GM12878 (cell line): ENCODE measurements around the gene RAD51B. TPM values are rescaled to one million over a fixed set of nuclear protein-coding genes. Genes with fewer than 3 reads are reported as not detected.

Experiments
- ATAC-seq: fragments of 200-7000 bp; cut with Tn5 transposase; 3 replicates; pipeline ENCODE4 v1.9.1; 2020; ENCODE audit warnings: mild to moderate bottlenecking, moderate library complexity
- BruUV-seq: library from RNA; stranded (reverse); fragments of 400-500 nt; replicated peaks from 2 replicates; lab custom pipeline; 2021; lab: Mats Ljungman, UMichigan
- CTCF ChIA-PET: fragments of 300-600 bp; sonication (Branson Sonifier 250); formaldehyde crosslinking; extraction: SDS; loops from one replicate; lab custom pipeline; 2021; ENCODE audit warnings: inconsistent platforms; lab: Yijun Ruan, JAX
- POLR2A ChIA-PET: fragments of 350-600 bp; formaldehyde crosslinking; extraction: SDS; loops from one replicate; lab custom pipeline; 2021; ENCODE audit warnings: inconsistent platforms; lab: Charles Lee
- RAD21 ChIA-PET: fragments of 300-600 bp; sonication (Branson Sonifier 250); formaldehyde crosslinking; loops from one replicate; lab custom pipeline; 2023; ENCODE audit warnings: antibody characterized with exemption; ENCODE audit not compliant: unreplicated experiment; lab: Charles Lee
- SMC1A ChIA-PET: fragments of 300-600 bp; sonication (Branson Sonifier 250); formaldehyde crosslinking; loops from one replicate; lab custom pipeline; 2023; ENCODE audit not compliant: unreplicated experiment, uncharacterized antibody; lab: Charles Lee
- DNase-seq: peaks from one replicate; pipeline ENCODE4 v3.0.0-alpha.2; 2011; ENCODE audit warnings: low read depth, low spot score
- FAIRE-seq: peaks from 3 replicates; lab custom pipeline; 2011; peaks lifted over from hg19 to GRCh38; lab: Jason Lieb, UNC
- H2AFZ ChIP-seq: 2 replicates; pipeline ENCODE4 v1.6.0; 2011; ENCODE audit warnings: low read depth, low read length, control low read depth; ENCODE audit not compliant: control insufficient read depth
- H3K27ac ChIP-seq: 2 replicates; pipeline ENCODE4 v1.5.1; 2011; ENCODE audit warnings: control low read depth; ENCODE audit not compliant: control insufficient read depth, insufficient read depth
- H3K27me3 ChIP-seq, 2 experiments: replicated peaks in 1 of 2; 2 replicates each; pipeline versions ENCODE4 v1.6.0 to v1.6.1; 2011; ENCODE audit warnings: low read length in 1 of 2; ENCODE audit not compliant: control insufficient read depth in 2 of 2, insufficient read depth in 2 of 2
- H3K36me3 ChIP-seq, 2 experiments: 2 replicates each; pipeline ENCODE4 v1.5.1; 2011; ENCODE audit warnings: low read length in 1 of 2; ENCODE audit not compliant: control insufficient read depth in 2 of 2, insufficient read depth in 2 of 2
- H3K4me1 ChIP-seq: 2 replicates; pipeline ENCODE4 v1.6.1; 2011; ENCODE audit warnings: mild to moderate bottlenecking, low read length, moderate library complexity, mixed read lengths; ENCODE audit not compliant: control insufficient read depth, insufficient read depth
- H3K4me2 ChIP-seq: 2 replicates; pipeline ENCODE4 v1.6.0; 2011; ENCODE audit warnings: control low read depth; ENCODE audit not compliant: control insufficient read depth, insufficient read depth
- H3K4me3 ChIP-seq: fragments of 200-600 bp; sonication (generic); 2 replicates; pipeline ENCODE4 v1.5.1; 2016
- H3K79me2 ChIP-seq: 2 replicates; pipeline ENCODE4 v1.6.0; 2011; ENCODE audit warnings: low read length; ENCODE audit not compliant: control insufficient read depth, insufficient read depth
- H3K9ac ChIP-seq: 2 replicates; pipeline ENCODE4 v1.8.0; 2011; ENCODE audit warnings: low read length, control low read depth, mixed read lengths; ENCODE audit not compliant: control insufficient read depth, insufficient read depth
- H3K9me3 ChIP-seq: replicated peaks from 3 replicates; pipeline ENCODE4 v1.5.1; 2011; ENCODE audit warnings: mild to moderate bottlenecking, low read length; ENCODE audit not compliant: control insufficient read depth, insufficient read depth
- H4K20me1 ChIP-seq: 2 replicates; pipeline ENCODE4 v1.6.0; 2011; ENCODE audit not compliant: control insufficient read depth, insufficient read depth
- BRCA1 ChIP-seq: IDR thresholded peaks from 2 replicates; pipeline ENCODE4 v1.6.1; 2011; ENCODE audit warnings: low read depth, low read length, improper control_type of control experiment
- CBX5 ChIP-seq: sonication (generic); IDR thresholded peaks from 2 replicates; pipeline ENCODE4 v1.6.1; 2016; ENCODE audit warnings: low read depth, moderate library complexity, mild to moderate bottlenecking, inconsistent platforms
- CHD2 ChIP-seq: IDR thresholded peaks from 2 replicates; pipeline ENCODE4 v1.6.1; 2011; ENCODE audit warnings: low read depth, low read length, improper control_type of control experiment, borderline replicate concordance
- CTCF ChIP-seq, 3 experiments: IDR thresholded peaks in 2 of 3; conservative IDR thresholded peaks in 1 of 3; 2 replicates each; pipeline ENCODE4 v1.5.1; 2011; ENCODE audit warnings: low read depth in 3 of 3, low read length in 3 of 3, mild to moderate bottlenecking in 3 of 3, control low read depth in 2 of 3, moderate library complexity in 2 of 3, inconsistent platforms in 1 of 3, mixed read lengths in 1 of 3; ENCODE audit not compliant: control insufficient read depth in 2 of 3, insufficient read depth in 1 of 3; ENCODE audit errors: extremely low read depth in 1 of 3
- ETV6 ChIP-seq, 2 experiments: fragments of 450-650 bp in 1 of 2; IDR thresholded peaks in 1 of 2; conservative IDR thresholded peaks in 1 of 2; 2 replicates each; pipeline ENCODE4 v1.6.1; 2014; ENCODE audit warnings: antibody characterized with exemption in 1 of 2, borderline replicate concordance in 1 of 2, low read depth in 1 of 2, mild to moderate bottlenecking in 1 of 2, moderate library complexity in 1 of 2
- MTA2 ChIP-seq: fragments of 450-650 bp; IDR thresholded peaks from 2 replicates; pipeline ENCODE4 v1.6.1; 2016; ENCODE audit warnings: low read depth, mild to moderate bottlenecking, moderate library complexity
- MYB ChIP-seq: fragments of 150-350 bp; IDR thresholded peaks from 2 replicates; pipeline ENCODE4 v1.6.1; 2014; ENCODE audit warnings: mild to moderate bottlenecking, low read depth, low read length, borderline replicate concordance
- POLR2A ChIP-seq: IDR thresholded peaks from 2 replicates; pipeline ENCODE4 v1.6.1; 2011; ENCODE audit warnings: low read depth, mild to moderate bottlenecking, low read length
- TCF7 ChIP-seq: IDR thresholded peaks from 2 replicates; pipeline ENCODE4 v1.6.1; 2014; ENCODE audit warnings: antibody characterized with exemption, borderline replicate concordance
- ZNF217 ChIP-seq: fragments of 450-650 bp; IDR thresholded peaks from 2 replicates; pipeline ENCODE4 v1.6.1; 2017; ENCODE audit warnings: antibody characterized with exemption, mild to moderate bottlenecking
- ZNF384 ChIP-seq: IDR thresholded peaks from 2 replicates; pipeline ENCODE4 v1.6.1; 2012; ENCODE audit warnings: low read depth, mild to moderate bottlenecking, low read length, improper control_type of control experiment, borderline replicate concordance
- WGBS: methylation state at CpG from one replicate; pipeline ENCODE4 v1.1.6; 2016; ENCODE audit warnings: low lambda C conversion rate; ENCODE audit not compliant: insufficient replicate concordance, insufficient coverage; ENCODE audit errors: missing lambda C conversion rate; 5-methylcytosine and 5-hydroxymethylcytosine counted together
- in situ Hi-C: fragments of 300-500 bp; cut with MboI; formaldehyde crosslinking; loops from 9 replicates; pipeline ENCODE4 v1.14.3; 2018; ENCODE audit warnings: mixed read lengths
- intact Hi-C: fragments of 100-400 bp; cut with micrococcal nuclease; formaldehyde crosslinking; loops from one replicate; pipeline ENCODE4 v1.14.2; 2022; ENCODE audit not compliant: unreplicated experiment
- polyA plus RNA-seq, 11 experiments: library from polyadenylated mRNA; depleted of rRNA in 4 of 11; unstranded in 6 of 11; stranded (reverse) in 5 of 11; fragments of >200 nt; fragmentation: Nextera tagmentation in 4 of 11; fragmentation: Illumina TruSeq in 1 of 11; extraction: Ambion mirVana in 4 of 11; extraction: Trizol in 1 of 11; gene quantifications; 1 replicate in 1 of 11; 2 replicates in 10 of 11; pipeline versions ENCODE4 v1.2.1 to v1.2.3, GENCODE V29; 2011 to 2016; ENCODE audit warnings: inconsistent platforms in 2 of 11, missing spikeins in 2 of 11, low read depth in 1 of 11
- total RNA-seq, 4 experiments: library from RNA; depleted of rRNA in 3 of 4; stranded (reverse); fragments of >200 nt in 3 of 4; fragmentation: Illumina TruSeq in 1 of 4; extraction: Trizol in 1 of 4; gene quantifications; 2 replicates each; pipeline versions ENCODE4 v1.2.1 to v1.2.3, GENCODE V29; 2013 to 2021

The RAD51B gene
- total and polyA plus RNA-seq, 10 of the 15 experiments (the other 5 are each of a cell fraction or from before 2014, with no cell fraction given), result 9.8 to 26.8 (median 21.3) TPM

- DNase-seq, result no peak
- BruUV-seq, result no TSS peak
- WGBS, result 79% methylated on average over 3 of the region's 3 CpGs
- in situ Hi-C loops, result no loop called here
- no peak for FAIRE-seq
- no peaks in the 10 kb centered on the region for H3K4me1 ChIP-seq
- no peaks in the 10 kb centered on the region for H3K36me3 ChIP-seq
- CTCF ChIA-PET, result interaction anchor here (0.6 kb wide), 1 partner anchor 687 kb away, joined by 4 read pairs; no protein-coding TSS in a partner anchor
- no peaks in the 10 kb centered on the region for H3K79me2 ChIP-seq
- peaks cover 1% of the 10 kb centered on the region; the same call in 1 of the 3 replicates for H3K9me3 ChIP-seq
- H2AFZ ChIP-seq, result no peak overlapping the region
- SMC1A ChIA-PET, result interaction anchor here (1.0 to 1.1 kb wide), 2 partner anchors 8 to 39 kb away, joined by 3 read pairs; no protein-coding TSS in a partner anchor
- no peak overlapping the region for H3K4me2 ChIP-seq
- no peak overlapping the region for H3K9ac ChIP-seq
- H3K4me3 ChIP-seq, result no peak overlapping the region
- ATAC-seq, result no peak
- POLR2A ChIA-PET, result no interaction called here
- H3K27me3 ChIP-seq, result no peaks in the 10 kb centered on the region
- no peak for TF ChIP-seq POLR2A
- TF ChIP-seq ZNF217, result no peak
- TF ChIP-seq MTA2, result no peak
- TF ChIP-seq BRCA1, result no peak
- no peak for TF ChIP-seq ZNF384
- TF ChIP-seq CTCF (IDR thresholded peaks at IDR 0.05 in 2 of 3, conservative IDR thresholded peaks at IDR 0.05 in 1 of 3; ENCODE audit: control insufficient read depth in 2 of 3, extremely low read depth in 1 of 3, insufficient read depth in 1 of 3, low read depth in 3 of 3, low read length in 3 of 3), result no peak
- TF ChIP-seq ETV6 (conservative IDR thresholded peaks at IDR 0.05 in 1 of 2, IDR thresholded peaks at IDR 0.05 in 1 of 2; ENCODE audit: borderline replicate concordance in 1 of 2, low read depth in 1 of 2), result no peak
- no peak for TF ChIP-seq TCF7
- no peak for TF ChIP-seq CBX5
- no peak for TF ChIP-seq CHD2
- no peak for TF ChIP-seq MYB
- RAD21 ChIA-PET, result interaction anchor here (1.1 kb wide), 1 partner anchor 14 kb away, joined by 3 read pairs; no protein-coding TSS in a partner anchor
- no peak overlapping the region for H3K27ac ChIP-seq
- no peaks in the 10 kb centered on the region for H4K20me1 ChIP-seq
- intact Hi-C loops, result no loop called here
These were observed 883.0 kb downstream of the RAD51B start for GRCh38 chr14:68702578-68702977.
